ENCODE data around the gene TBL2.

- TF ChIP-seq CTCF (conservative IDR thresholded peaks at IDR 0.05; ENCODE audit: low read depth in 2 of 2) (no peak), EZH2 (IDR thresholded peaks at IDR 0.05; ENCODE audit: low read depth, unreplicated experiment) (no peak), POLR2AphosphoS5 (IDR thresholded peaks at IDR 0.05; ENCODE audit: low read depth) (no peak), EZH2phosphoT487 (IDR thresholded peaks at IDR 0.05; ENCODE audit: unreplicated experiment) (no peak), CREB1 (CRISPR knock-in tag; IDR thresholded peaks at IDR 0.05; ENCODE audit: low read depth) (no peak)
These were observed 59.9 kb downstream of the TBL2 start for GRCh38 chr7:73518470-73518869.
